Adrenal gland (tissue), 5 donors: ENCODE data around the gene PRPF4.

ENCODE experiments used
- CTCF ChIP-seq, 6 experiments: fragments of 450-650 bp in 4 of 6; fragments of 200-600 bp in 2 of 6; sonication (generic) in 1 of 6; IDR thresholded peaks; 1 replicate in 5 of 6; 2 replicates in 1 of 6; pipeline versions ENCODE4 v1.5.1 to v1.8.0; 2016 to 2021; ENCODE audit warnings: antibody characterized with exemption in 6 of 6, mild to moderate bottlenecking in 2 of 6, moderate library complexity in 1 of 6
- POLR2A ChIP-seq, 2 donors: fragments of 450-650 bp; IDR thresholded peaks; one replicate each; pipeline ENCODE4 v1.6.1; 2017; ENCODE audit warnings: antibody characterized with exemption in 2 of 2, mild to moderate bottlenecking in 2 of 2, moderate library complexity in 1 of 2
- donor health status: DM: no; HTN: no; CAD: no.

GRCh38 chr9:113290052-113290607 is 14.7 kb downstream of the PRPF4 start:
- TF ChIP-seq POLR2A (IDR thresholded peaks at IDR 0.05) (no peak), CTCF (IDR thresholded peaks at IDR 0.05) (no peak)
